Chondrocyte (in vitro differentiated cells): ENCODE measurements around the gene PCDHGA10. TPM values are rescaled to one million over a fixed set of nuclear protein-coding genes. Genes with fewer than 3 reads are reported as not detected.
"Not testable (repeated sequence)": the region's sequence is repeated elsewhere in the genome, so short reads cannot be mapped to it uniquely, and the experiment has no call there.

Experiments used
- DNase-seq: peaks from one replicate; pipeline ENCODE4 v3.0.0; 2021; ENCODE audit warnings: mixed read lengths, low spot score
- H3K27ac Mint-ChIP-seq: one replicate; pipeline ENCODE4 v1.8.0; 2021; ENCODE audit warnings: mild to moderate bottlenecking, moderate library complexity, mixed read lengths; ENCODE audit not compliant: unreplicated experiment
- H3K27me3 Mint-ChIP-seq: 2 replicates; pipeline ENCODE4 v1.8.0; 2021; ENCODE audit warnings: low read depth, mixed read lengths
- H3K36me3 Mint-ChIP-seq: 2 replicates; pipeline ENCODE4 v1.8.0; 2021; ENCODE audit warnings: low read depth, mixed read lengths
- H3K4me1 Mint-ChIP-seq: 2 replicates; pipeline ENCODE4 v1.8.0; 2021; ENCODE audit warnings: low read depth, mild to moderate bottlenecking, mixed read lengths
- H3K4me3 Mint-ChIP-seq: one replicate; pipeline ENCODE4 v1.8.0; 2021; ENCODE audit warnings: mild to moderate bottlenecking, moderate library complexity, mixed read lengths; ENCODE audit not compliant: unreplicated experiment
- H3K9me3 Mint-ChIP-seq: 2 replicates; pipeline ENCODE4 v1.8.0; 2021; ENCODE audit warnings: low read depth, mixed read lengths
- total RNA-seq: library from RNA; stranded (reverse); gene quantifications from 3 replicates; pipeline ENCODE4 v1.2.1, GENCODE V29; 2021
- TF ChIP-seq, protein P1 (sequence below): fragments of 200-600 bp; sonication (generic); IDR thresholded peaks from 2 replicates; pipeline ENCODE4 v1.5.0; 2021; ENCODE audit warnings: antibody characterized with exemption, mild to moderate bottlenecking, moderate library complexity

PCDHGA10 gene
- total RNA-seq, 1 donor from 2014 or later, result 14.9 TPM

- TF ChIP-seq, protein P1, sequence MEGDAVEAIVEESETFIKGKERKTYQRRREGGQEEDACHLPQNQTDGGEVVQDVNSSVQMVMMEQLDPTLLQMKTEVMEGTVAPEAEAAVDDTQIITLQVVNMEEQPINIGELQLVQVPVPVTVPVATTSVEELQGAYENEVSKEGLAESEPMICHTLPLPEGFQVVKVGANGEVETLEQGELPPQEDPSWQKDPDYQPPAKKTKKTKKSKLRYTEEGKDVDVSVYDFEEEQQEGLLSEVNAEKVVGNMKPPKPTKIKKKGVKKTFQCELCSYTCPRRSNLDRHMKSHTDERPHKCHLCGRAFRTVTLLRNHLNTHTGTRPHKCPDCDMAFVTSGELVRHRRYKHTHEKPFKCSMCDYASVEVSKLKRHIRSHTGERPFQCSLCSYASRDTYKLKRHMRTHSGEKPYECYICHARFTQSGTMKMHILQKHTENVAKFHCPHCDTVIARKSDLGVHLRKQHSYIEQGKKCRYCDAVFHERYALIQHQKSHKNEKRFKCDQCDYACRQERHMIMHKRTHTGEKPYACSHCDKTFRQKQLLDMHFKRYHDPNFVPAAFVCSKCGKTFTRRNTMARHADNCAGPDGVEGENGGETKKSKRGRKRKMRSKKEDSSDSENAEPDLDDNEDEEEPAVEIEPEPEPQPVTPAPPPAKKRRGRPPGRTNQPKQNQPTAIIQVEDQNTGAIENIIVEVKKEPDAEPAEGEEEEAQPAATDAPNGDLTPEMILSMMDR, result no peak
- Mint-ChIP-seq H3K4me1 (no peaks in the 10 kb centered on the region), H3K9me3 (peaks cover 51% of the 10 kb centered on the region), H3K27ac (no peak overlapping the region), H3K27me3 (no peaks in the 10 kb centered on the region), H3K36me3 (peaks cover 11% of the 10 kb centered on the region), H3K4me3 (no peak overlapping the region)
- DNase-seq, result no peak
Observed at GRCh38 chr5:141371572-141372475, 41.0 kb upstream of the PCDHGA10 start.

GRCh38 chr5:141373673-141374317, 39.0 kb upstream of the PCDHGA10 start, which contains the start of gene PCDHGA6:
Gene PCDHGA6 (plus strand): TSS chr5:141373891. CDS start chr5:141374084, 193 bp downstream.
- H3K27ac Mint-ChIP-seq, result no peak within 1 kb of the TSS
- H3K4me1 Mint-ChIP-seq, result no peaks in the 10 kb centered on the region
- no peak within 1 kb of the TSS for H3K4me3 Mint-ChIP-seq
- no peak for DNase-seq
- peaks cover 11% of the 10 kb centered on the region for H3K36me3 Mint-ChIP-seq
- H3K9me3 Mint-ChIP-seq, result peaks cover 56% of the 10 kb centered on the region
- TF ChIP-seq, protein P1, result no peak
- no peaks in the 10 kb centered on the region for H3K27me3 Mint-ChIP-seq

GRCh38 chr5:141374627-141375026, 38.2 kb upstream of the PCDHGA10 start:
- H3K9me3 Mint-ChIP-seq, result peaks cover 55% of the 10 kb centered on the region
- no peak for DNase-seq

DNA sequence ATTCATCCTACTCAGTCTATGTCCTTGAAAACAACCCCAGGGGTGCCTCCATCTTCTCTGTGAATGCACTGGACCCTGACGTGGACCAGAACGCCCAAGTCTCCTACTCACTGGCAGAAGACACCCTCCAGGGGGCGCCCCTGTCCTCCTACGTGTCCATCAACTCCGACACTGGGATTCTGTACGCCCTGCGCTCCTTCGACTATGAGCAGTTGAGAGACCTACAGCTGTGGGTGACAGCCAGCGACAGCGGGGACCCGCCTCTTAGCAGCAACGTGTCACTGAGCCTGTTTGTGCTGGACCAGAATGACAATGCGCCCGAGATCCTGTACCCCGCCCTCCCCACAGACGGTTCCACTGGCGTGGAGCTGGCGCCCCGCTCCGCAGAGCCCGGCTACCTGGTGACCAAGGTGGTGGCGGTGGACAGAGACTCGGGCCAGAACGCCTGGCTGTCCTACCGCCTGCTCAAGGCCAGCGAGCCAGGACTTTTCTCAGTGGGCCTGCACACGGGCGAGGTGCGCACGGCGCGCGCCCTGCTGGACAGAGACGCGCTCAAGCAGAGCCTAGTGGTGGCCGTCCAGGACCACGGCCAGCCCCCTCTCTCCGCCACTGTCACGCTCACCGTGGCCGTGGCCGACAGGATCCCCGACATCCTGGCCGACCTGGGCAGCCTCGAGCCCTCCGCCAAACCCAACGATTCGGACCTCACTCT, 37.2 kb upstream of the PCDHGA10 start:
- DNase-seq, H3K27me3 Mint-ChIP-seq, H3K4me1 Mint-ChIP-seq, H3K4me3 Mint-ChIP-seq, H3K27ac Mint-ChIP-seq: not testable (repeated sequence)
- peaks cover 11% of the 10 kb centered on the region for H3K36me3 Mint-ChIP-seq
- peaks cover 59% of the 10 kb centered on the region for H3K9me3 Mint-ChIP-seq

More at GRCh38 chr5:141374627-141375026, 38.2 kb upstream of the PCDHGA10 start:
- no peaks in the 10 kb centered on the region for H3K27me3 Mint-ChIP-seq
- TF ChIP-seq, protein P1, result no peak
- no peak overlapping the region for H3K27ac Mint-ChIP-seq
- H3K36me3 Mint-ChIP-seq, result peaks cover 11% of the 10 kb centered on the region
- no peak overlapping the region for H3K4me3 Mint-ChIP-seq
- H3K4me1 Mint-ChIP-seq, result no peaks in the 10 kb centered on the region

DNA sequence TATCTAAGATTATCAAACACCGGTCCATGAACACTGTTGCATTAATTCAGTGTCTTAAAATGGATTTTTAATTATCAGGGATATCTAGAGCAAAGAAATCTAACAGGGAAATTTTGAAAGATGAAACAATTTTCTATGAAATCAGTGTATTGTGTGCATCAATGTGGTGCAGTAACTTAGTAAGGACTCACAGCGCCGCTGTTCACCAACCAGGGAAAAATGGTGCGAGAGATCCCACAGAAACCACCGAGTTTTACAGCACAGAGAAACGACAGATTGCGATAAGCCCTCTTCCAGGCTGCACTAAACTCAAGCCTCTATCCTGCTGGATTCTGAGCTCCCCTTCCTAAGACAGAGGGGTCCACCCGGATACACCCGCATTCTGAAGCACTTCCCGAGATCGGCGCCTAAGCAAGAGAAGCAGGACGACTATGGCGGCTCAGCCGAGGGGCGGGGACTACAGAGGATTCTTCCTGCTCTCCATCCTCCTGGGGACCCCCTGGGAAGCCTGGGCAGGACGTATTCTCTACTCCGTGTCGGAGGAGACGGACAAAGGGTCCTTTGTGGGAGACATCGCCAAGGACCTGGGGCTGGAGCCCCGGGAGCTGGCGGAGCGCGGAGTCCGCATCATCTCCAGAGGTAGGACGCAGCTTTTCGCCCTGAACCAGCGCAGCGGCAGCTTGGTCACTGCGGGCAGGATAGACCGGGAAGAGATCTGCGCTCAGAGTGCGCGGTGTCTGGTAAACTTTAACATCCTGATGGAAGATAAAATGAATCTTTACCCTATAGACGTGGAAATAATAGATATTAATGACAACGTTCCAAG, 30.1 kb upstream of the PCDHGA10 start, which contains the start of gene PCDHGA7:
PCDHGA7 (plus strand) TSS at position 274 of the 826 bp plus-strand sequence; CDS start at position 432, 158 bp downstream.
- Mint-ChIP-seq H3K4me3 (no peak within 1 kb of the TSS), H3K9me3 (peaks cover 51% of the 10 kb centered on the region), H3K27ac (no peak within 1 kb of the TSS), H3K27me3 (no peaks in the 10 kb centered on the region), H3K4me1 (no peaks in the 10 kb centered on the region), H3K36me3 (peaks cover 1% of the 10 kb centered on the region)
- peak; percentile 85 for DNase-seq
- TF ChIP-seq, protein P1, result no peak
